Thyroid gland (tissue), 4 donors: Measurements from ENCODE around the gene ADAMTSL3. TPM values are rescaled to one million over a fixed set of nuclear protein-coding genes. Genes with fewer than 3 reads are reported as not detected.

Experiments used
- DNase-seq, 2 donors: peaks; one replicate each; pipeline ENCODE4 v3.0.0-alpha.2; 2019
- H3K27ac ChIP-seq, 3 donors: fragments of 200-600 bp; sonication (generic); 1 replicate in 2 of 3; 2 replicates in 1 of 3; pipeline ENCODE4 v1.5.1; 2016 to 2019; ENCODE audit warnings: mild to moderate bottlenecking in 1 of 3, moderate library complexity in 1 of 3
- H3K27me3 ChIP-seq: fragments of 200-600 bp; sonication (generic); one replicate; pipeline ENCODE4 v1.5.1; 2019
- H3K36me3 ChIP-seq, 2 donors: fragments of 200-600 bp; sonication (generic); one replicate each; pipeline ENCODE4 v1.5.1; 2016 to 2019
- H3K4me1 ChIP-seq, 2 donors: fragments of 200-600 bp; sonication (generic); one replicate each; pipeline ENCODE4 v1.5.1; 2017 to 2019
- H3K4me3 ChIP-seq, 3 donors: fragments of 200-600 bp; sonication (generic); replicated peaks in 1 of 3; 1 replicate in 2 of 3; 2 replicates in 1 of 3; pipeline ENCODE4 v1.5.1; 2016; ENCODE audit warnings: mild to moderate bottlenecking in 1 of 3
- H3K9me3 ChIP-seq: fragments of 200-600 bp; sonication (generic); one replicate; pipeline ENCODE4 v1.5.1; 2017
- POLR2A ChIP-seq, 2 donors: fragments of 450-650 bp; IDR thresholded peaks; one replicate each; pipeline ENCODE4 v1.6.1; 2017; ENCODE audit warnings: antibody characterized with exemption in 2 of 2, mild to moderate bottlenecking in 2 of 2, moderate library complexity in 1 of 2
- WGBS, 2 donors: methylation state at CpG; one replicate each; pipeline ENCODE4 v1.1.5; 2017; 5-methylcytosine and 5-hydroxymethylcytosine counted together
- intact Hi-C: fragments of 100-400 bp; cut with DNase I; formaldehyde crosslinking; loops from one replicate; pipeline ENCODE4 v1.15.1; 2023
- total RNA-seq, 4 donors: library from RNA; depleted of rRNA; stranded (reverse); fragments of >200 nt; gene quantifications; one replicate each; pipeline ENCODE4 v1.2.3, GENCODE V29; 2016
- TF ChIP-seq, protein P1 (sequence below), 6 experiments: fragments of 200-600 bp in 3 of 6; fragments of 450-650 bp in 3 of 6; sonication (generic) in 3 of 6; IDR thresholded peaks; one replicate each; pipeline ENCODE4 v1.5.1; 2016 to 2019; ENCODE audit warnings: antibody characterized with exemption in 6 of 6, mild to moderate bottlenecking in 2 of 6, inconsistent platforms in 1 of 6, moderate library complexity in 1 of 6

ADAMTSL3 gene
- total RNA-seq, 4 donors from 2014 or later, result 5.5 to 14.8 (median 6.5) TPM

DNA sequence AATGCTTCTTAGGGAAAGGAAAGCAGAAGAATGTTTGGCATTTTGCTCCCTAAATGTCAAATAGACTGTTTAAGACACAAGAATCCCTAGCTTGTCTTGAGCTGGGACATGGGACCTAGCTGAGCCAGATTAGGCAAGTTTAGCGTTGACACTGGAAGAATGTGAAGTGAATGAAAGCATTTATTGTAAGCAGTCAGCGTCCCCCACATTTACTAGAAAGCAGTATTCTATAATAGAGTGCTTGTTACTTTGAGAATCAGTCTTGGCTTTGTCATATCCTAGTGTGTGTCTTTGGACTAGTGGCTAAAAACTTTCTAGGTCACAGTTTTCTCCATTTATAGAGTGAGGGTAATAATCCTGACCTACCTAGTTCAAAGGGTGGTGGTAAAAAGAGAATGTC, 161.6 kb downstream of the ADAMTSL3 start:
- Histone ChIP-seq H3K4me1 (no peaks in the 10 kb centered on the region), H3K4me3 (no peak overlapping the region), H3K36me3 (no peaks in the 10 kb centered on the region), H3K27me3 (no peaks in the 10 kb centered on the region), H3K9me3 (no peaks in the 10 kb centered on the region), H3K27ac (no peak overlapping the region)
- TF ChIP-seq POLR2A (IDR thresholded peaks at IDR 0.05), result no peak
- TF ChIP-seq, protein P1, sequence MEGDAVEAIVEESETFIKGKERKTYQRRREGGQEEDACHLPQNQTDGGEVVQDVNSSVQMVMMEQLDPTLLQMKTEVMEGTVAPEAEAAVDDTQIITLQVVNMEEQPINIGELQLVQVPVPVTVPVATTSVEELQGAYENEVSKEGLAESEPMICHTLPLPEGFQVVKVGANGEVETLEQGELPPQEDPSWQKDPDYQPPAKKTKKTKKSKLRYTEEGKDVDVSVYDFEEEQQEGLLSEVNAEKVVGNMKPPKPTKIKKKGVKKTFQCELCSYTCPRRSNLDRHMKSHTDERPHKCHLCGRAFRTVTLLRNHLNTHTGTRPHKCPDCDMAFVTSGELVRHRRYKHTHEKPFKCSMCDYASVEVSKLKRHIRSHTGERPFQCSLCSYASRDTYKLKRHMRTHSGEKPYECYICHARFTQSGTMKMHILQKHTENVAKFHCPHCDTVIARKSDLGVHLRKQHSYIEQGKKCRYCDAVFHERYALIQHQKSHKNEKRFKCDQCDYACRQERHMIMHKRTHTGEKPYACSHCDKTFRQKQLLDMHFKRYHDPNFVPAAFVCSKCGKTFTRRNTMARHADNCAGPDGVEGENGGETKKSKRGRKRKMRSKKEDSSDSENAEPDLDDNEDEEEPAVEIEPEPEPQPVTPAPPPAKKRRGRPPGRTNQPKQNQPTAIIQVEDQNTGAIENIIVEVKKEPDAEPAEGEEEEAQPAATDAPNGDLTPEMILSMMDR (IDR thresholded peaks at IDR 0.05), result no peak
- DNase-seq, result no peak
- WGBS, 2 donors, result 62 to 72% methylated on average over 2 of the region's 2 CpGs
- intact Hi-C loops, result no loop called here

DNA sequence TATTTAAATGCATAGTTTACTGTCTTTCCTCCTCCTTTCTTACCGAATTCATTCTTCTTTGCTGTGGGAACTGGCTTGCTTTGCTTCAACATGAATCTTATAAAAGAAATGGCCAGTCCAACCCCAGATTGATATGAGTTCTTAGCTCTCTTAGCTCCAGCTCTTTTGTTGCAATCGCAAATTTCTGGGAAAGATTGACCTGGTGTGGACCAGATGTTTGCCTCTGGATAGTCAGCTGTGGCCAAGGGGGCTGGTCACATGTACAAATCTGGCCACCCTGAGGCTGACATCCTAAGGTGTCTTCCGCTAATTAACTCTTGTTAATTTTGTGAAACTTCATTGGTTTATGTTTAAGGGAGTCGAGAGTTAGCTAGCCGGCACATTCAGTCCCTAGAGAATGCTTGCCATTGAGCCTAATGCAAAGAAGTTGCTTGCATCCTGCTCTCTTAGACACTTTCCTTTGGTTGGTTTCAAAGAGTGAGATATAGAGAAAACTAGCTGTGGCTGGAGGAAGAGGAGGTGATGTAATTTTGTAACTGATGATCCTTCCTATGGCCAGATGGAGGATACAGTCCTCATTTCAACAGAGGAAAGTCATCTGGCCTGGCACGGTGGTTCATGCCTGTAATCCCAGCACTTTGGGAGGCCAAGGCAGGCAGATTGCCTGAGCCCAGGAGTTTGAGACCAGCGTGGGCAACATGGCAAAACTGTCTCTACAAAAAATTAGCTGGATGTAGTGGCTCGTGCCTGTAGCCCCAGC, 162.4 kb downstream of the ADAMTSL3 start:
- no peak for DNase-seq
- Histone ChIP-seq H3K27me3 (no peaks in the 10 kb centered on the region), H3K36me3 (no peaks in the 10 kb centered on the region), H3K4me1 (no peaks in the 10 kb centered on the region), H3K9me3 (no peaks in the 10 kb centered on the region), H3K27ac (no peak overlapping the region), H3K4me3 (no peak overlapping the region)
- intact Hi-C loops, result no loop called here
- WGBS, 2 donors, result 89 to 94% methylated on average over 8 of the region's 8 CpGs
- TF ChIP-seq POLR2A (IDR thresholded peaks at IDR 0.05), result no peak
- TF ChIP-seq, protein P1 (IDR thresholded peaks at IDR 0.05), result no peak

DNA sequence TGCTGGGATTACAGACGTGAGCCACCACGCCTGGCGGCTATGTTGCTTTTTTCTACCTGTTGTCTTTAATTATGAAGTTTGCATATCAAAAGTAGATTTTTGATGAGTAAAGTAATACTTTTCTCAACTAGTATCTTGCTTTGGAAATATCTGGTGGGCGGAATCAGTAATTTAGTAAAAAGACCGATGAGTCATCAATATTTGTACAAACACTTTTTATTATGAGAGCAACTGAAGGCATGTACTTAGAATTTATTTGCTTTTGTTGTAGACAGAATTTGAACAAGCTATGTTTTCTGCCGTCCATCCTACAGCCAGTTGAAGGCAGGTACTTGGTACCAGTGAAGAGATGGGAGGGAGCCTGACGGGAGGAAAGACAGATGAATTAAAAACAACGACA, 164.7 kb downstream of the ADAMTSL3 start:
- Histone ChIP-seq H3K9me3 (no peaks in the 10 kb centered on the region), H3K4me1 (no peaks in the 10 kb centered on the region), H3K4me3 (no peak overlapping the region), H3K36me3 (no peaks in the 10 kb centered on the region), H3K27ac (no peak overlapping the region), H3K27me3 (no peaks in the 10 kb centered on the region)
- no peak for DNase-seq
- WGBS, 2 donors, result 92 to 93% methylated on average over 8 of the region's 8 CpGs
- TF ChIP-seq, protein P1 (IDR thresholded peaks at IDR 0.05), result no peak
- TF ChIP-seq POLR2A (IDR thresholded peaks at IDR 0.05), result no peak
- intact Hi-C loops, result no loop called here

DNA sequence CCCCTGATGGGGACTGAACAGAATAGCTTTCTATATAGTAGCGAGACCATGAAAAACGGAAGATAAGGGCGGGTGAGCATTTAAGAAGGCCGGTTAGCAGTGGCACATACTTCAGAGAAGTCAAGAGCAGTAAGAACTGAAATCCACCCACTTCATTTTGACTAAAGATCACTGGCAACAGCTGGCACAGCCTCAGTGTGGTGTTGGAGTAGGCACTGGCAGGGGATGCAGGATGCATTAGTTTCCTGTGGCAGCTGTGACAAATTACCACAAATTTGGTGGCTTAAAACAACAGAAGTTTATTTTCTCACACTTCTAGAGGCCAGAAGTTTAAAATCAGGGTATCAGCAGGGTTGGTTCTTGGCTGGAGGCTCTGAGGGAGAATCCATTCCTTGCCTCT, 176.5 kb downstream of the ADAMTSL3 start:
- Histone ChIP-seq H3K4me1 (peaks cover 0 to 5% of the 10 kb centered on the region in 2 donors), H3K4me3 (no peak overlapping the region), H3K36me3 (no peaks in the 10 kb centered on the region), H3K27ac (no peak overlapping the region), H3K9me3 (no peaks in the 10 kb centered on the region), H3K27me3 (no peaks in the 10 kb centered on the region)
- intact Hi-C loops, result no loop called here
- 17 to 58% methylated on average over 4 of the region's 4 CpGs for WGBS, 2 donors
- DNase-seq, result peak; percentile 69 to 74
- no peak for TF ChIP-seq POLR2A (IDR thresholded peaks at IDR 0.05)
- TF ChIP-seq, protein P1 (IDR thresholded peaks at IDR 0.05), result no peak

DNA sequence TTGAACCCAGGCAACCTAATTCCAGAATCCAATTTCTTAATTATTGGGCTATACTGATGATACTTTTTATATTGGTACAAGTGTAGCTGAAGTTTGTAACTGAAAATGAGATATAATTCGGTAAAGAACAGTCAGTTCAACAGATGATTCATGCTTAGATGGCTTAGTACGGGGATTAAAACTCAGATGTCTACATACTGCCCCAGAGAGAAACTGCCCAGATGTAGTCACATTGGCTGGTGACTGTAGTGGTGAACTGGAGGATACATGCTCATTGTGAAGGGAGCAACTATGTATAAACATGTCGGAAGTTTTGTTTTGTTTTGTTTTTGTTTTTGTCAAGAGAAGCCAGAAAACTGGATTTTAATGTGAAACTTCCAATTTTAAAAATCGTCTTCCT, 179.6 kb downstream of the ADAMTSL3 start:
- H3K27ac ChIP-seq, result no peak overlapping the region
- DNase-seq, result no peak
- H3K27me3 ChIP-seq, result no peaks in the 10 kb centered on the region
- H3K4me3 ChIP-seq, result no peak overlapping the region
- peaks cover 0 to 11% of the 10 kb centered on the region in 2 donors for H3K4me1 ChIP-seq
- TF ChIP-seq, protein P1 (IDR thresholded peaks at IDR 0.05), result no peak
- TF ChIP-seq POLR2A (IDR thresholded peaks at IDR 0.05), result no peak
- intact Hi-C loops, result no loop called here
- 92 to 97% methylated on average over 4 of the region's 4 CpGs for WGBS, 2 donors
- H3K9me3 ChIP-seq, result no peaks in the 10 kb centered on the region
- no peaks in the 10 kb centered on the region for H3K36me3 ChIP-seq
